ENCODE measurements around the gene IFFO2.

The IFFO2 gene

GRCh38 chr1:18934205-18935000 lies 22.1 kb downstream of the IFFO2 start:
- no peak for DNase-seq

DNA sequence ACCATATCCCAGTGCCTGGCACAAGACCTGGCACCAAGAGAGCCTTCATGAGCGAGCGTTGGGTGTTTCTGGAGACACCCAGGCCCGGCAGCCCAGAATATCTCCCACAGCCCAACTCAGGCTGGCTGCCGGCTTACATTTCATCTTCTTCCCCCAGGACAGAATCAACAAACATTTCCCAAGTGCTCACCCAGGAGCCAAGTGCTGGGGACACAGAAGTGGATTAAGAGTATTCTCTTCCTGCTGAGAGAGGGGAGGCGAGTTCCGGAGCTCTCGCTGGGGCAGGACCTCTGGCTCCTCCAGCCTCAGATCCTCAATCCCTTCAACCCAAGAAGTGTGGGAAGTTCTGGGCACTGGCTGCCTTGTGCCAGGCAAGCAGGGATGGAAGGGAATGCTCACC lies 23.6 kb downstream of the IFFO2 start:
- no peak for DNase-seq

DNA sequence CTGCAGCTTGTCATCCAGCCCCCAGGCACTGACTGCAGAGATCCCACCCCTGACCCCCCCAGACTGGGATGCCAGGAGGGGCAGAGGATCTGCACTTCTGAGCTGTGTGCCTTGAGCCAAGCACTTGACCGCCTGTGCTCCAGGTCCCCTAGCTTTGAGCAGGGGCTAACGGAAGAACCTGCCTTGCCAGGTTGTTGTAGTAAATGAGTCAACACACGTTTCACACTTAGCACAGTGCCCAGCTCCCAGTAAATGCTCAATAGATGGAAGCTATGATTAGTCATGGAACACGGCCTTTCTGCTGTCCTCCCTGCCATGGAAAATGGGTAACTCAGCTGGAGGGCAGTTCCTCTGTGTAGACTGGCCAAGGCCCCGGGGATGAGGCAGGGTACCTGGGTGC lies 24.1 kb downstream of the IFFO2 start:
- DNase-seq, result no peak

DNA sequence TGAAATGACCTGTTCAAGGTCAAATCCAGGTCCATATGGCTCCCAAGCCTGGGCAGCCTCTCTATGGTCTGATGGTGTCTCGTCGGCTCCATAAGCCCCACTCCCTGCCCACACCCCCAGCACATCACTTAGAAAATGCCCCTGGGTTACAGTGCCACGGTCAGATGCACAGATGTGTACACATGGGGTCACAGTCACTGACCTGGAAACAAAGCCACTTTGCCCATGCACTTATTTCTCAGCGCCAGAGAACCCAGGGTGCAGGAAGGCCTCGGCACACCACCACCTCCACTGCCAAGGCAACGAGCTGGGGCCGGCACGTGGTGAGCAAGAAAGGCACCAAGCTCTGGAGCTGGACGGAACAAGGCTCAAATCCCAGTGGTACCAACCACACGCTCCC lies 24.7 kb downstream of the IFFO2 start:
- DNase-seq, result no peak

GRCh38 chr1:18929686-18930085 lies 26.8 kb downstream of the IFFO2 start:
- no peak for DNase-seq

DNA sequence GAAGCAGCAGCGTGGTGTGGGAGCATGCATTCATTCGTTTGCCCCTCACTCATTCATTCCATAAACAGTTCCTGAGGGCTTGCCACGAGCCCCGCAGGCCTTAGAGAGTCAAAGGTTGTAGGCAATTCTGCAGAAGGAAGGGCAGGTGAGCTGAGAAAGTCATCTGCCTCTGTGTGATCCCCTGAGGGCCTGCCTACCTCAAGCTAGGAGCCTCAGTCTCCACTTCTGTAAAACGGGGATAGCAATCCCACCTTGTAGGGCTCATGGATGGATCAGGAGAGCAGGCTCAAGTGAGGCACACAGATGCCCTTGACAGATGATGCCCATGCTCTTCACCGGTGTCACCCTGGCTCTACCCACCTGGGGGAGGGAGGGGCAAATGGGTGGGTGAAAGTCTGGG lies 27.5 kb downstream of the IFFO2 start:
- no peak for DNase-seq

DNA sequence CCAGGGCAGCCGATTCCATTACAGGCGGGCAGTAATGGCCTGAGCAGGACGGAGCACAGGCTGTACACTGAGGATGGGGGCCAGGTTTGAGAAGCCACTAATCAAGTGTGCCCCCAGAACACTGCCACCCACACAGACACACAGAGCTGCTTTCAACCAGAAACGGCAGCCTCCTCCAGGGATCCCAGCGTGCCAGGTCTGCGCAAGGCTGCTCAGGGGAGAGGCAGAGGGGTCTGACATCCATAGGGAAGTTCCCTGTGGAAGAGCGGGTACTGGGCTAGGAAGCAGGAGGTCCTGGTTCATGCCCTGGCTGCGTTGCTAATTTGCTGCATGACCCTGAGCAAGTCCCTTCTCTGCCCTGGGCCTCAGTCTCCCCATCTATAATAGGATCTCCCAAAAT lies 28.1 kb downstream of the IFFO2 start:
- no peak for DNase-seq

- DNase-seq, result no peak
Measured at GRCh38 chr1:18927654-18928272, 28.7 kb downstream of the IFFO2 start.

GRCh38 chr1:18927082-18927653 lies 29.3 kb downstream of the IFFO2 start:
- no peak for DNase-seq

- DNase-seq, result no peak
Measured at GRCh38 chr1:18926315-18927081, 30.0 kb downstream of the IFFO2 start.

- DNase-seq, result no peak
Measured at GRCh38 chr1:18925279-18925678, 31.2 kb downstream of the IFFO2 start.

- DNase-seq, result no peak
Measured at GRCh38 chr1:18924221-18924691, 32.2 kb downstream of the IFFO2 start.

GRCh38 chr1:18923756-18924211 lies 32.7 kb downstream of the IFFO2 start:
- DNase-seq, result no peak

GRCh38 chr1:18922848-18923755 lies 33.4 kb downstream of the IFFO2 start:
- DNase-seq, result no peak

- DNase-seq, result no peak
Measured at GRCh38 chr1:18922319-18922726, 34.2 kb downstream of the IFFO2 start.

DNA sequence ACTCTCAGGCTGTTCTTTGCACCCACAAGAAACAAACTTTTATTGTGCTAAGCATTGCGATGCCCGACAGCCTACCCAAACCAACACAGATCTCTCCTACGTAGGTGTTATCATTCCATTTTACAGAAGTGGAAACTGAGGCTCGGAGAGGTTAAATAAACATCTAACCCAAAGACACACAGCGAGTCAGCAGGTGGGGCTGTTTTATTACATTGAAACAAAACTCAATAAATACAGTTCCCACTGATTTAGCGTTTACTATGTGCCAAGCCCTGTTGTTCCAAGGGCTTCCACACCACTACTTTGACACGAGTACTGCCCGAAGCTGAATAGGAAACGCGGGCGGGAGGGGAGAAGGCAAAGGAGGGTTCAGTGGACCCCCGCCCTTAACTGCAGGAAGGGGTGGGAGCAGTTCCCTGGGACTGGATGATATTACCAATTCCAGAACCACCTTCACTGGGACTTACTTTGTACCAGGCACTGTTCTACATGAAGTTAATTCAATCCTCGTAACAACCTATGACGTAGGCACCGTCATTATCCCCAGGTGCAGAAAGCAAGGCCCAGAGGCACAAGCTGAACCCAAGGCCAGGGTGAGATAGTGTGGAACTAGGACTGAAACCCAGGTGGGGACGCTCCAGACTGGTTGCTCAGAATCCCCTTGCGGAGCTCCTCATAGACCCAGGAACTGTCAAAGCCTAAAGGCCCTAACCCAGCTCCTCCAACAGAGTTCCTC lies 34.8 kb downstream of the IFFO2 start:
- no peak for DNase-seq

DNA sequence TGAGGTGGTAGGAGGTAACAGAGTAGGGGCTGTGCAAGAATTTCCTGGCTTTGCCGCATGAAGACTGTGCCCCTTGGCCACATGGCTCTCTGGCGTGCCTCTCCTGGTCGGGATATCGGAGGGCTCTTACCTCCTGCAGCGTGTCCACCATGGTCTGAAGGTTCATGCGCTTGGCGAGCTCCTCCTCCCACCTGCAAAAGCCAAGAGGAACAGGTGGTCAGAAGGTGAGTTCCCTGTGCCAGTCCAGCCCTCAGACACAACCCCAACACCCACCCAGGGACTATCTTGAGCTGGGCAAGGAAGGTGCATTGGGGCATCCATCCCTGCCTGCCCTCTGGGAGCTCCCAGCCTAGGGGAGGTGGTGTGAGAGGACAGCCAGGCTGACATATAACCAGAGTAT lies 35.5 kb downstream of the IFFO2 start:
- no peak for DNase-seq

GRCh38 chr1:18919956-18920355 lies 36.5 kb downstream of the IFFO2 start:
- no peak for DNase-seq

GRCh38 chr1:18919197-18919905 lies 37.1 kb downstream of the IFFO2 start:
- no peak for DNase-seq

DNA sequence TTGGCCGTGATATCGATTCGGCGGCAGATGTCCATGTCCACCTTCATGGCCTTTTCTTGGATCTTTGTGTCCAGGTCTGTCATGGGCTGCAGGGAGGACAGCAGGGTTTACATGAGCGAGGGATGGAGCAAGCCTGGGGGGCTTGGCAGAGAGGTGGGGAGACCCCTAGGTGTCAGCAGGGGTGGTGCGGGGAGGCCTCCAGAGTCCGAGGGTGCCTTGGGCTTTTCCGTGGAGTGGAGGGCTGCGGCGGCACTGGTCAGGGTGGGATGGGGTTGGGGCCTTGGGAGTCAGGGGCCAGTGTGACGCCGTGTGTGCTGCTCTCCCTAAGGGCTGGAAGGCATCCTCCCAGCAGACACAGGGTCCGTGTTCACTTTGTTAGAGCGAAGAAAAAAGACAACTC lies 38.1 kb downstream of the IFFO2 start:
- no peak for DNase-seq
